A549 (cell line): Measurements from ENCODE around the gene GNG12. TPM values are rescaled to one million over a fixed set of nuclear protein-coding genes. Genes with fewer than 3 reads are reported as not detected.
"Not testable (repeated sequence)": the region's sequence is repeated elsewhere in the genome, so short reads cannot be mapped to it uniquely, and the experiment has no call there.

Experiments
- ATAC-seq, 2 experiments: fragments of 200-7000 bp in 1 of 2; fragments of >200 bp in 1 of 2; cut with Nextera tagmentation in 1 of 2; cut with Tn5 transposase in 1 of 2; 3 replicates each; pipeline versions ENCODE4 v1.8.0 to v1.9.1; 2018 to 2020; ENCODE audit warnings: mild to moderate bottlenecking in 1 of 2, moderate library complexity in 1 of 2
- CTCF ChIA-PET: fragments of 300-600 bp; sonication (Branson Sonifier 250); formaldehyde crosslinking; extraction: SDS; loops from one replicate; lab custom pipeline; 2021; ENCODE audit warnings: antibody characterized with exemption, inconsistent platforms; lab: Yijun Ruan, JAX
- POLR2A ChIA-PET: fragments of 350-600 bp; formaldehyde crosslinking; extraction: SDS; loops from one replicate; lab custom pipeline; 2021; ENCODE audit warnings: antibody characterized with exemption, inconsistent platforms; lab: Yijun Ruan, JAX
- DNase-seq, 2 experiments: peaks; one replicate each; pipeline versions ENCODE4 v3.0.0 to v3.0.0-alpha.2; 2011 to 2016; ENCODE audit warnings: low read depth in 1 of 2, low spot score in 1 of 2
- FAIRE-seq: peaks from 2 replicates; lab custom pipeline; 2011; peaks lifted over from hg19 to GRCh38; lab: Jason Lieb, UNC
- H3K27ac ChIP-seq, 2 experiments: fragments of >200 bp; sonication (Bioruptor Twin); formaldehyde crosslinking; 3 replicates each; pipeline ENCODE4 v1.5.1; 2016 to 2017
- H3K4me1 ChIP-seq: fragments of >200 bp; sonication (Bioruptor Twin); formaldehyde crosslinking; 3 replicates; pipeline ENCODE4 v1.6.1; 2016
- H3K4me2 ChIP-seq: fragments of >200 bp; sonication (Bioruptor Twin); formaldehyde crosslinking; 3 replicates; pipeline ENCODE4 v1.6.1; 2016
- H3K4me3 ChIP-seq: fragments of >200 bp; sonication (Bioruptor Twin); formaldehyde crosslinking; 3 replicates; pipeline ENCODE4 v1.5.1; 2016
- H3K9me3 ChIP-seq: fragments of >200 bp; sonication (Bioruptor Twin); formaldehyde crosslinking; 3 replicates; pipeline ENCODE4 v1.6.1; 2016
- BHLHE40 ChIP-seq: IDR thresholded peaks from 2 replicates; pipeline ENCODE4 v1.6.1; 2012; ENCODE audit warnings: low read depth, low read length, inconsistent platforms
- CBX2 ChIP-seq: fragments of 200-600 bp; sonication (generic); IDR thresholded peaks from 2 replicates; pipeline ENCODE4 v1.6.1; 2016; ENCODE audit warnings: low read depth, mild to moderate bottlenecking, borderline replicate concordance
- CBX8 ChIP-seq: fragments of 200-600 bp; sonication (generic); IDR thresholded peaks from 2 replicates; pipeline ENCODE4 v1.6.1; 2016
- CEBPB ChIP-seq, 2 experiments: fragments of >200 bp in 1 of 2; sonication (Bioruptor Twin) in 1 of 2; formaldehyde crosslinking in 1 of 2; IDR thresholded peaks; 2 replicates each; pipeline ENCODE4 v1.6.1; 2012 to 2016
- E2F6 ChIP-seq: IDR thresholded peaks from 2 replicates; pipeline ENCODE4 v1.6.1; 2012; ENCODE audit warnings: low read depth, borderline replicate concordance
- ELK1 ChIP-seq: fragments of 150-350 bp; IDR thresholded peaks from 2 replicates; pipeline ENCODE4 v1.6.1; 2014; ENCODE audit warnings: low read depth, mild to moderate bottlenecking, low read length
- EP300 ChIP-seq, 2 experiments: fragments of >200 bp; sonication (Bioruptor Twin); formaldehyde crosslinking; IDR thresholded peaks; 2 replicates in 1 of 2; 3 replicates in 1 of 2; pipeline ENCODE4 v1.6.1; 2016 to 2017
- ESRRA ChIP-seq: fragments of 150-350 bp; IDR thresholded peaks from 2 replicates; pipeline ENCODE4 v1.6.1; 2014; ENCODE audit warnings: mild to moderate bottlenecking, low read length, borderline replicate concordance
- FOSB ChIP-seq: fragments of 250-450 bp; sonication (Bioruptor Pico); IDR thresholded peaks from 2 replicates; pipeline ENCODE4 v1.5.0; 2020; ENCODE audit warnings: mild to moderate bottlenecking, moderate library complexity
- GATA3 ChIP-seq: IDR thresholded peaks from 2 replicates; pipeline ENCODE4 v1.6.1; 2012; ENCODE audit warnings: borderline replicate concordance
- HDAC2 ChIP-seq: fragments of 200-600 bp; sonication (generic); IDR thresholded peaks from 2 replicates; pipeline ENCODE4 v1.6.1; 2016
- HEYL ChIP-seq: fragments of 250-450 bp; sonication (Bioruptor Pico); IDR thresholded peaks from 2 replicates; pipeline ENCODE4 v1.8.0; 2021; ENCODE audit warnings: mild to moderate bottlenecking, moderate library complexity
- HOXB13 ChIP-seq: fragments of 250-450 bp; sonication (Bioruptor Pico); IDR thresholded peaks from 2 replicates; pipeline ENCODE4 v1.5.0; 2020; ENCODE audit warnings: low read depth, mild to moderate bottlenecking, moderate library complexity
- MAFK ChIP-seq: fragments of 450-650 bp; IDR thresholded peaks from 2 replicates; pipeline ENCODE4 v1.6.1; 2014; ENCODE audit not compliant: partially characterized antibody
- MAX ChIP-seq: IDR thresholded peaks from 2 replicates; pipeline ENCODE4 v1.6.1; 2012
- MAZ ChIP-seq: fragments of 150-350 bp; IDR thresholded peaks from 2 replicates; pipeline ENCODE4 v1.6.1; 2014; ENCODE audit warnings: antibody characterized with exemption, low read depth, low read length, borderline replicate concordance
- MYC ChIP-seq: IDR thresholded peaks from 2 replicates; pipeline ENCODE4 v1.6.1; 2012; ENCODE audit warnings: mild to moderate bottlenecking, inconsistent platforms, low read length, improper control_type of control experiment, borderline replicate concordance
- NPAS2 ChIP-seq: fragments of 250-450 bp; sonication (Bioruptor Pico); IDR thresholded peaks from 2 replicates; pipeline ENCODE4 v1.8.0; 2022; ENCODE audit warnings: mild to moderate bottlenecking, moderate library complexity, borderline replicate concordance
- POLR2AphosphoS2 ChIP-seq: conservative IDR thresholded peaks from 2 replicates; pipeline ENCODE4 v1.6.1; 2012; ENCODE audit warnings: low read length, improper control_type of control experiment, inconsistent platforms
- RCOR1 ChIP-seq: fragments of 150-350 bp; IDR thresholded peaks from 2 replicates; pipeline ENCODE4 v1.6.1; 2014; ENCODE audit warnings: antibody characterized with exemption, low read length, low read depth
- RFX5 ChIP-seq: fragments of 450-650 bp; IDR thresholded peaks from 2 replicates; pipeline ENCODE4 v1.7.1; 2014; ENCODE audit warnings: antibody characterized with exemption, mild to moderate bottlenecking, moderate library complexity
- SMC3 ChIP-seq: fragments of >200 bp; sonication (Bioruptor Twin); formaldehyde crosslinking; IDR thresholded peaks from 3 replicates; pipeline ENCODE4 v1.6.1; 2018; ENCODE audit warnings: inconsistent platforms
- TFCP2L1 ChIP-seq: fragments of 250-450 bp; sonication (Bioruptor Pico); IDR thresholded peaks from 2 replicates; pipeline ENCODE4 v1.5.0; 2021; ENCODE audit warnings: mild to moderate bottlenecking
- TP53 ChIP-seq: fragments of 250-450 bp; sonication (Bioruptor Pico); IDR thresholded peaks from 2 replicates; pipeline ENCODE4 v1.5.0; 2021; ENCODE audit warnings: mild to moderate bottlenecking, moderate library complexity
- ZC3H11A ChIP-seq: fragments of 450-650 bp; IDR thresholded peaks from 2 replicates; pipeline ENCODE4 v1.6.1; 2014; ENCODE audit warnings: antibody characterized with exemption, mild to moderate bottlenecking
- ZSCAN20 ChIP-seq: fragments of 250-450 bp; sonication (Bioruptor Pico); IDR thresholded peaks from 2 replicates; pipeline ENCODE4 v1.8.0; 2022; ENCODE audit warnings: mild to moderate bottlenecking, moderate library complexity
- WGBS: methylation state at CpG from one replicate; pipeline ENCODE4 v1.1.6; 2017; ENCODE audit errors: missing lambda C conversion rate; 5-methylcytosine and 5-hydroxymethylcytosine counted together
- polyA plus RNA-seq, 4 experiments: library from polyadenylated mRNA; depleted of rRNA in 3 of 4; stranded (reverse); fragments of >200 nt; fragmentation: RNase III in 1 of 4; extraction: RNeasy Plus Mini Kit Qiagen cat#74134 plus additional on column Dnase treatment in 1 of 4; gene quantifications; 2 replicates in 3 of 4; 3 replicates in 1 of 4; pipeline ENCODE4 v1.2.3, GENCODE V29; 2011 to 2017
- TF ChIP-seq, protein P1 (sequence below): fragments of >200 bp; sonication (Bioruptor Twin); formaldehyde crosslinking; IDR thresholded peaks from 2 replicates; pipeline ENCODE4 v1.6.1; 2016
- TF ChIP-seq, protein P2 (sequence below): fragments of 450-650 bp; IDR thresholded peaks from 2 replicates; pipeline ENCODE4 v1.6.1; 2014; ENCODE audit warnings: antibody characterized with exemption

GNG12 gene
- polyA plus RNA-seq, 2 of the 4 experiments (the other 2 are of a cell fraction) = 91.8 to 132 TPM

DNA sequence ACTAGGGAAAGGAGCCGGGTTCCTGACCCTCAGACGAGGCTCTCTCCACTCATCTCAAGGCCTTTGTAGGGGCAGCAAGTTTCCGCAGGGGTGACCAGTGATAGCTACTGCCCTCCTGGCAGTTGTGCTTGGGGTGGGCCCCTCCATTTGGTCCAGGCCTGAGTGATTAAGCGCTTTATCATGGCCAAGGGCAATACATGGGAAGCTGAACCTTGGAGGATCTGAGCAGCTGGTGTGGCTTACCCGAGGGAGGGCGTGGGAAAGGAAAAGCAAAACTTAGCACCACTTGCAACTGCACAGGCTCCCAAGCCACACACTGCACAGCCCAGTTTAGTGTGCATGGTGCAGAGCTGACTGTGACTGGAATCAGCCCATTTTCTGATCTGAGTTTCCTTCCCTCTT, 100.5 kb downstream of the GNG12 start:
- CTCF ChIA-PET = interaction anchor here (1.4 kb wide), 1 partner anchor 387 kb away, joined by 3 read pairs; no protein-coding TSS in a partner anchor
- DNase-seq = no peak

GRCh38 chr1:67731322-67731721, 101.9 kb downstream of the GNG12 start:
- Histone ChIP-seq H3K4me2 (no peak overlapping the region), H3K9me3 (no peaks in the 10 kb centered on the region), H3K27ac (no peak overlapping the region), H3K4me3 (no peak overlapping the region), H3K4me1 (peaks cover 17% of the 10 kb centered on the region)
- no peak for TF ChIP-seq CEBPB (IDR thresholded peaks at IDR 0.05)
- TF ChIP-seq MAZ = no peak
- no peak for TF ChIP-seq NPAS2
- no peak for TF ChIP-seq ZC3H11A
- TF ChIP-seq TFCP2L1 (CRISPR knock-in tag) = no peak
- no peak for TF ChIP-seq MAX
- no peak for TF ChIP-seq POLR2AphosphoS2
- TF ChIP-seq RFX5 = no peak
- TF ChIP-seq HOXB13 (CRISPR knock-in tag) = no peak
- no peak for TF ChIP-seq EP300 (IDR thresholded peaks at IDR 0.05)
- TF ChIP-seq SMC3 = no peak
- no peak for TF ChIP-seq TP53 (CRISPR knock-in tag)
- no peak for TF ChIP-seq HDAC2
- TF ChIP-seq, protein P1, sequence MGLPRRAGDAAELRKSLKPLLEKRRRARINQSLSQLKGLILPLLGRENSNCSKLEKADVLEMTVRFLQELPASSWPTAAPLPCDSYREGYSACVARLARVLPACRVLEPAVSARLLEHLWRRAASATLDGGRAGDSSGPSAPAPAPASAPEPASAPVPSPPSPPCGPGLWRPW = no peak
- FAIRE-seq = no peak
- CTCF ChIA-PET = interaction anchor here (0.9 to 1.4 kb wide), 4 partner anchors 11 to 389 kb away, joined by 3 read pairs; no protein-coding TSS in a partner anchor
- WGBS = 85% methylated on average over 2 of the region's 2 CpGs
- ATAC-seq = no peak
- POLR2A ChIA-PET = no interaction called here
- DNase-seq = no peak

More for the DNA sequence above, 100.5 kb downstream of the GNG12 start:
- Histone ChIP-seq H3K4me1 (peaks cover 27% of the 10 kb centered on the region), H3K4me2 (no peak overlapping the region), H3K27ac (peak overlapping the region in 1 of 2 experiments; percentile 23; a peak in 2 of 6 replicates), H3K9me3 (no peaks in the 10 kb centered on the region), H3K4me3 (no peak overlapping the region)
- POLR2A ChIA-PET = no interaction called here
- no peak for FAIRE-seq
- TF ChIP-seq E2F6 (no peak), ELK1 (no peak), TFCP2L1 (CRISPR knock-in tag) (no peak), CBX2 (no peak), RCOR1 (no peak), MYC (no peak), BHLHE40 (no peak), ESRRA (no peak), FOSB (CRISPR knock-in tag) (no peak), CBX8 (no peak), HEYL (CRISPR knock-in tag) (no peak), GATA3 (no peak), ZSCAN20 (CRISPR knock-in tag) (no peak), MAZ (no peak), MAFK (no peak)
- TF ChIP-seq, protein P2, sequence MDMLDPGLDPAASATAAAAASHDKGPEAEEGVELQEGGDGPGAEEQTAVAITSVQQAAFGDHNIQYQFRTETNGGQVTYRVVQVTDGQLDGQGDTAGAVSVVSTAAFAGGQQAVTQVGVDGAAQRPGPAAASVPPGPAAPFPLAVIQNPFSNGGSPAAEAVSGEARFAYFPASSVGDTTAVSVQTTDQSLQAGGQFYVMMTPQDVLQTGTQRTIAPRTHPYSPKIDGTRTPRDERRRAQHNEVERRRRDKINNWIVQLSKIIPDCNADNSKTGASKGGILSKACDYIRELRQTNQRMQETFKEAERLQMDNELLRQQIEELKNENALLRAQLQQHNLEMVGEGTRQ = no peak
- no peak for ATAC-seq
- 98% methylated on average over 5 of the region's 6 CpGs for WGBS

DNA sequence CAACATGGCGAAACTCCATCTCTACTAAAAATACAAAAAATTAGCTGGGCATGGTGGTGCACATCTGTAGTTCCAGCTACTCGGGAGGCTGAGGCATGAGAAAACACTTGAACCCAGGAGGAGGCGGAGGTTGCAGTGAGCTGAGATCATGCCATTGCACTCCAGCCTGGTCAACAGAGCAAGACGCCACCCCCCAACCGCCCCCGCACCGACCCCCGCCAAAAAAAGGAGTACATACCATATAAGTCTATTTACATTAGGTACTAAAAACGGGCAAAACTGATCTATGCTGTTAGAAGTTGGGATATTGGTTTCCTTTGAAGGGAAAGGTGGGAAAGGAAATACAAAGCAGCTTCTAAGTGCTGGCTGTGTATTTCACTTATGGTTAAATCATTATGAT, 103.0 kb downstream of the GNG12 start:
- H3K4me3 ChIP-seq, DNase-seq, POLR2A ChIA-PET, H3K9me3 ChIP-seq, ATAC-seq, H3K4me2 ChIP-seq, H3K27ac ChIP-seq, FAIRE-seq: not testable (repeated sequence)
- 94% methylated on average over 9 of the region's 9 CpGs for WGBS
- H3K4me1 ChIP-seq = peaks cover 16% of the 10 kb centered on the region
- CTCF ChIA-PET = interaction anchor here (0.6 to 1.2 kb wide), 5 partner anchors 9 to 41 kb away, joined by 3 read pairs; no protein-coding TSS in a partner anchor
